Measurements from ENCODE around the gene C5orf34.

C5orf34 gene

DNA sequence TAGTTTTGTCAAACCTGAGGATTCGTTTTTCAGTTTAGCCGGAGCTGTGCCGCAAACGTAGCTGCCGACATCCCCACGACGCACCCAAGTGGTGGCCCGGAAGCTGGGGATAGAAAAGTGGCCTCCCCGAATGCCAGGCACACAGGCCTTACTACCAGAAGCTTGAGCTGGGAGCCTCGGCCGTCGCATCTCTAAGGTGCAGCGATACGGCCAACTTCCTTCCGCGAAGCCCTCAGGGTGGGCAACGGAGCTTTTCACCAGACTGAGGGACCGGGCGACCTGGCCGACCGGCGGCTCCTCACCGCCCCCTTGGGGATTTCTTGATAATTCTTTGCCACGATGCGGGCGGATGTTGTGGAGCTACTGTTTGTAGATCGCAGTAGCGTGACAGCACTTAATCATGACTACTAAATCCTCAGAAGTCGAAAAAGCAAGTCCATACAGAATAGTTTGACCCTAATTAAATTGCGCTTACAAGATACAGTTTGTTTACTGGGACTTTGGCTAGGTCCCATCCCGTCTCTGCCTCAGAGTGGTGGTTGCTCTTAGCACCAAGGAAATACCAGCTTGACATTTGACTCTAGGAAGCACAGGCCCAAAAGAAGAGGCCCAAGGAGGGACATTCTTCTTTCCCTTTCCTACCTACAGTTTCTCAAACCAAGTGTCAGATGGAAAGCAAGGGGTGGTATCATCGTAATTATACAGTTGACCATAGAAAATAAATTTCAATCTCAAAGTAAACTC is 30.7 kb downstream of the C5orf34 start:
- Histone ChIP-seq H2AFZ (ENCODE audit: low read length) (peak overlapping the region; percentile 13; the same call in 1 of the 2 replicates), H3K9me3 (ENCODE audit: low read length) (no peaks in the 10 kb centered on the region), H3K27ac (ENCODE audit: low read depth, low read length, poor library complexity, severe bottlenecking) (peak overlapping the region; percentile 92), H3K4me2 (ENCODE audit: low read length) (peak overlapping the region; percentile 78), H3F3A (ENCODE audit: insufficient read depth, low read length) (no peaks in the 10 kb centered on the region), H3K4me1 (ENCODE audit: insufficient read depth, low read length, severe bottlenecking) (peaks cover 27% of the 10 kb centered on the region), H3K4me3 (ENCODE audit: low read depth, low read length, poor library complexity, severe bottlenecking) (peak overlapping the region; percentile 75), H3K9me2 (ENCODE audit: low read depth, low read length) (no peaks in the 10 kb centered on the region), H3K9ac (ENCODE audit: low read length) (peak overlapping the region; percentile 85), H3K36me3 (ENCODE audit: insufficient read depth, low read length) (peaks cover 17% of the 10 kb centered on the region), H3K79me2 (ENCODE audit: insufficient read depth, low read length) (peaks cover 11% of the 10 kb centered on the region; the same call in 1 of the 2 replicates), H4K20me1 (ENCODE audit: insufficient read depth, low read length) (no peaks in the 10 kb centered on the region), H3K27me3 (ENCODE audit: insufficient read depth, low read length) (no peaks in the 10 kb centered on the region)
- no peak for TF ChIP-seq EZH2 (IDR thresholded peaks at IDR 0.05; ENCODE audit: borderline replicate concordance, low read length)
- TF ChIP-seq, protein P1, sequence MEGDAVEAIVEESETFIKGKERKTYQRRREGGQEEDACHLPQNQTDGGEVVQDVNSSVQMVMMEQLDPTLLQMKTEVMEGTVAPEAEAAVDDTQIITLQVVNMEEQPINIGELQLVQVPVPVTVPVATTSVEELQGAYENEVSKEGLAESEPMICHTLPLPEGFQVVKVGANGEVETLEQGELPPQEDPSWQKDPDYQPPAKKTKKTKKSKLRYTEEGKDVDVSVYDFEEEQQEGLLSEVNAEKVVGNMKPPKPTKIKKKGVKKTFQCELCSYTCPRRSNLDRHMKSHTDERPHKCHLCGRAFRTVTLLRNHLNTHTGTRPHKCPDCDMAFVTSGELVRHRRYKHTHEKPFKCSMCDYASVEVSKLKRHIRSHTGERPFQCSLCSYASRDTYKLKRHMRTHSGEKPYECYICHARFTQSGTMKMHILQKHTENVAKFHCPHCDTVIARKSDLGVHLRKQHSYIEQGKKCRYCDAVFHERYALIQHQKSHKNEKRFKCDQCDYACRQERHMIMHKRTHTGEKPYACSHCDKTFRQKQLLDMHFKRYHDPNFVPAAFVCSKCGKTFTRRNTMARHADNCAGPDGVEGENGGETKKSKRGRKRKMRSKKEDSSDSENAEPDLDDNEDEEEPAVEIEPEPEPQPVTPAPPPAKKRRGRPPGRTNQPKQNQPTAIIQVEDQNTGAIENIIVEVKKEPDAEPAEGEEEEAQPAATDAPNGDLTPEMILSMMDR (IDR thresholded peaks at IDR 0.05; ENCODE audit: low read length), result peak; percentile 82

DNA sequence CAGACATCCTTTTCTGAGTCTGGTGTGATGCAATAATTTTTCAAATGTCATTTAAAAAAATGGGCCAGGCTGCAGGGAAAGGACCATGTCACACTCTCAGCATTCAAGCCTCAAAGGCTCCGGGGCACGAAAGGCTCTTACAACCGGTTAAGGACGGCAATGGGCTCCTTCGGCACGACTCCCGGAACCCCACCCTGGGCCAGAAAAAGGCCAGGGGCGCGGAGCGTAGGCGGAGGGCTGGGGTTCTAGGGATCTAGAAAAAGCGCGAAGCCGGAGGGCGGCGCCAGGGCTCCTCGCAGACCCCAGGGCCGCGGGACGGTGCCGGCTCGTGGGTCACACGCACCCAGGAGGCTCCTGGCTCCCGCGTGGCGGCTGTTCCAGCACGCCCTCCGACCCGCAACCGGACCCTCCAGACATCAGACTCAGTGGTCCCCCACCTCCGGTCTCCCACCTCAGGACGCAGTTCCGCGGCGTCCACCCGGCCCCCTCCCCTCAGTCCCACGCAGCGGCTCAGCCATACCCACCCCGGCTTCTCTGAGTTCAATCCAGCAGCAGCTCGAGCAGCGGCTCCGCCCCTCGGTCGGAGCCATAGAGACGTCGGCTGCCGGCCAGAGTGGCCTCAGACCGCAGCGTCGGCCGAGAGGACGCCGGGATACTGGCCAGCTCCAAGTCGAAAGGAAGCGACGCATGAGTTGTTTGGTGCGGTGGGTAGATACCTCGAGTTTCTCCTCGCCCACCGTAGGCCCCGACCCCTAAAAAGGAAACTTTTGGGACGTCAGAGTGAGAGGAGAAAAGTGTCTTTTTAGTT is 31.4 kb downstream of the C5orf34 start, which contains the start of gene TMEM267:
Gene TMEM267 (minus strand): TSS at position 568 of the 808 bp plus-strand sequence. CDS start 29,896 bp downstream, outside the sequence.
- TF ChIP-seq EZH2 (IDR thresholded peaks at IDR 0.05; ENCODE audit: borderline replicate concordance, low read length), result no peak
- TF ChIP-seq, protein P1 (IDR thresholded peaks at IDR 0.05; ENCODE audit: low read length), result no peak
- Histone ChIP-seq H2AFZ (ENCODE audit: low read length) (peak within 1 kb of the TSS; percentile 13; the same call in 1 of the 2 replicates), H3K4me3 (ENCODE audit: low read depth, low read length, poor library complexity, severe bottlenecking) (peak within 1 kb of the TSS; percentile 75), H3K9ac (ENCODE audit: low read length) (peak within 1 kb of the TSS; percentile 85), H3K9me2 (ENCODE audit: low read depth, low read length) (no peaks in the 10 kb centered on the region), H4K20me1 (ENCODE audit: insufficient read depth, low read length) (no peaks in the 10 kb centered on the region), H3K79me2 (ENCODE audit: insufficient read depth, low read length) (peaks cover 11% of the 10 kb centered on the region; the same call in 1 of the 2 replicates), H3K36me3 (ENCODE audit: insufficient read depth, low read length) (peaks cover 9% of the 10 kb centered on the region), H3K27me3 (ENCODE audit: insufficient read depth, low read length) (no peaks in the 10 kb centered on the region), H3K4me2 (ENCODE audit: low read length) (peak within 1 kb of the TSS; percentile 78), H3K27ac (ENCODE audit: low read depth, low read length, poor library complexity, severe bottlenecking) (peak within 1 kb of the TSS; percentile 92), H3K9me3 (ENCODE audit: low read length) (no peaks in the 10 kb centered on the region), H3K4me1 (ENCODE audit: insufficient read depth, low read length, severe bottlenecking) (peaks cover 27% of the 10 kb centered on the region), H3F3A (ENCODE audit: insufficient read depth, low read length) (no peaks in the 10 kb centered on the region)

DNA sequence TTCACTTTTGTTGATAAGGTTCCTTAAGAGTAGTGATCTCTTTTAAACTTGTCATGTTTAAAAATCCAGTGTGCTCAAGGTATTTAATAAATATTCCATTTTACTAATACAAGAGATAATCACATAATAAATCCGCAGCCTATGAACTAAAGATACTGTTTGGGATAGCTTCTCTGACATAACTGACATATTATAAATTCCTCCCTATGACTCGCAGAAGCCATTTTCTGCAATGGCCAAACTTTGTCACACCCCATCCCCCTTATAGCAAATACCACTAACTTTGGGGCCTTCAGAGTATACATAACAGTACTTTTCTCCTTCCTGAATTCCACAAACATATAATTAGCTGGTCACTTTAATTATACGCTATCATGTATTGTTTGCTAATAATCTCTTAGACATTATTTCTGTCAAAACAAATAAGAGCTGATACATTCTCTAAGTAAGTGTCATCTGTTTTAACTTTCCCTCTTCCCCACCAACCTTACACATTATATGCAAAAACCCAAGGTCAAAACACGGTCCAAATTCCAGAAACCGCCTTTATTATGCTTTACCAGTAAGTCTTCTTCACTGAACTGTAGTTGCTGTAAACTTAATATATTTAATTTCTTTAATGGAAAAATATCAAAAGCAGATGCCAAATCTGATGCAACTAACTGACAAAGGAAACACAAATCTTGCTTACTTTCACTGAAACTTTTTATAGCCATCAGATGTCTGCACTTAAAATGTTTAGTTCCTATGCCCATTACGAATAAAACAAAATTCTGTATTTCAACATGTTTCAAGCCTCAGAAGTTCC is 32.3 kb downstream of the C5orf34 start:
- H3K9me2 ChIP-seq (ENCODE audit: low read depth, low read length), result no peaks in the 10 kb centered on the region
- no peak overlapping the region for H2AFZ ChIP-seq (ENCODE audit: low read length)
- peaks cover 27% of the 10 kb centered on the region for H3K4me1 ChIP-seq (ENCODE audit: insufficient read depth, low read length, severe bottlenecking)
- TF ChIP-seq, protein P1 (IDR thresholded peaks at IDR 0.05; ENCODE audit: low read length), result no peak
- TF ChIP-seq EZH2 (IDR thresholded peaks at IDR 0.05; ENCODE audit: borderline replicate concordance, low read length), result no peak
- peaks cover 2% of the 10 kb centered on the region; the same call in 1 of the 2 replicates for H3K36me3 ChIP-seq (ENCODE audit: insufficient read depth, low read length)
- peak overlapping the region; percentile 78 for H3K4me2 ChIP-seq (ENCODE audit: low read length)
- peak overlapping the region; percentile 85 for H3K9ac ChIP-seq (ENCODE audit: low read length)
- H3K79me2 ChIP-seq (ENCODE audit: insufficient read depth, low read length), result peaks cover 11% of the 10 kb centered on the region; the same call in 1 of the 2 replicates
- H4K20me1 ChIP-seq (ENCODE audit: insufficient read depth, low read length), result no peaks in the 10 kb centered on the region
- peak overlapping the region; percentile 75 for H3K4me3 ChIP-seq (ENCODE audit: low read depth, low read length, poor library complexity, severe bottlenecking)
- peaks cover 4% of the 10 kb centered on the region; the same call in 1 of the 2 replicates for H3F3A ChIP-seq (ENCODE audit: insufficient read depth, low read length)
- no peaks in the 10 kb centered on the region for H3K27me3 ChIP-seq (ENCODE audit: insufficient read depth, low read length)
- H3K27ac ChIP-seq (ENCODE audit: low read depth, low read length, poor library complexity, severe bottlenecking), result peak overlapping the region; percentile 92
- H3K9me3 ChIP-seq (ENCODE audit: low read length), result no peaks in the 10 kb centered on the region

Data from OCI-LY1 (cell line).